ENCODE results near the gene PLA2G5. TPM values are rescaled to one million over a fixed set of nuclear protein-coding genes. Genes with fewer than 3 reads are reported as not detected.
"Not testable (repeated sequence)": the region's sequence is repeated elsewhere in the genome, so short reads cannot be mapped to it uniquely, and the experiment has no call there.

PLA2G5 gene
- total RNA-seq, 3 donors from 2014 or later, result 0.78 to 16.2 (median 0.94) TPM

- Histone ChIP-seq H3K36me3 (ENCODE audit: low read depth) (no peaks in the 10 kb centered on the region), H3K9me3 (no peaks in the 10 kb centered on the region), H3K4me1 (ENCODE audit: low read depth) (peaks cover 4% of the 10 kb centered on the region), H3K4me3 (no peak overlapping the region)
- TF ChIP-seq CTCF (IDR thresholded peaks at IDR 0.05), result no peak
- DNase-seq, result no peak
- intact Hi-C loops (cut with DNase I, micrococcal nuclease), result no loop called here
- no peak for ATAC-seq
Observed at GRCh38 chr1:20126806-20127440, 56.9 kb downstream of the PLA2G5 start.

DNA sequence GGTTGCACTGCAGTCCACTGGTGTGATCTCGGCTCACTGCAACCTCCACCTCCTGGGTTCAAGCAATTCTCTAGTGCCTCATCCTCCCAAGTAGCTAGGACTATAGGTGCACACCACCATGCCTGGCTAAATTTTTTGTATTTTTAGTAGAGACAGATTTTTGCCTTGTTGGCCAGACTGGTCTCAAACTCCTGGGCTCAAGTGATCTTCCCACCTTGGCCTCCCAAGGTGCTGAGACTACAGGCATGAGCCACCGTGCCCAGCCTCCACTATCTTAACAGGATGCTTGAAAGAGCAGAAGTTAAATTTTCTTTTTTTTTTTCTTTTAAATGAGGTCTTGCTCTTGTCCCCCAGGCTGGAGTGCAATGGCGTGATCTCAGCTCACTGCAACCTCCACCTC lies 60.5 kb downstream of the PLA2G5 start:
- H3K4me1 ChIP-seq (ENCODE audit: low read depth); ATAC-seq; intact Hi-C loops (cut with DNase I, micrococcal nuclease); H3K9me3 ChIP-seq; DNase-seq; H3K4me3 ChIP-seq; H3K36me3 ChIP-seq (ENCODE audit: low read depth): not testable (repeated sequence)

GRCh38 chr1:20134995-20135394 lies 65.0 kb downstream of the PLA2G5 start:
- no peak for TF ChIP-seq CTCF (IDR thresholded peaks at IDR 0.05)
- ATAC-seq, result no peak
- intact Hi-C loops (cut with DNase I, micrococcal nuclease), result no loop called here
- no peak overlapping the region for H3K4me3 ChIP-seq
- no peaks in the 10 kb centered on the region for H3K9me3 ChIP-seq
- H3K4me1 ChIP-seq (ENCODE audit: low read depth), result no peaks in the 10 kb centered on the region
- no peaks in the 10 kb centered on the region for H3K36me3 ChIP-seq (ENCODE audit: low read depth)
- no peak for DNase-seq

- Histone ChIP-seq H3K36me3 (ENCODE audit: low read depth) (no peaks in the 10 kb centered on the region), H3K4me1 (ENCODE audit: low read depth) (no peaks in the 10 kb centered on the region), H3K4me3 (no peak overlapping the region), H3K9me3 (no peaks in the 10 kb centered on the region)
- DNase-seq (no peak), ATAC-seq (no peak)
- intact Hi-C loops (cut with DNase I, micrococcal nuclease), result no loop called here
- TF ChIP-seq CTCF (IDR thresholded peaks at IDR 0.05), result no peak
Observed at GRCh38 chr1:20136249-20136648, 66.3 kb downstream of the PLA2G5 start.

- no peak for DNase-seq
Observed at GRCh38 chr1:20137055-20137454, 67.1 kb downstream of the PLA2G5 start.

DNA sequence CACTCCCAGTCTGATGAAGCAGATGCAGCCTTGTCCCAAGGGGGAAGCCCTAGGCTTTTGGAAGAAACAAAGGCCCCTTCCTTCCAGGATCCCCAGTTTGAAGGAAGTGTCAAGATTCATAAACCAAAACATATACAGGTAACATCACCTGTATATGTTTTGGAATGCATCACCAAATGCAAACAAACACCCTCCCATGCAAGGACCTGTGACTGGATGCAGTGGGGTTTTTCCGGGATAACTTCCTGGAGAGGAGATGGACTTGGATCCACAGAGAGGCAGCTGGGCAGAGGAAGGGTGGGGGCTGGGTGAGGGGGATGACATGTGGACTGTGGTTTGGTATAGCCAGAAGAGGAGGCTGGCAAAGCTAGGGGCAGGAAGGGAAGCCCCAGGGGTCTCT lies 67.6 kb downstream of the PLA2G5 start:
- intact Hi-C loops (cut with DNase I, micrococcal nuclease), result no loop called here
- H3K9me3 ChIP-seq, result no peaks in the 10 kb centered on the region
- H3K36me3 ChIP-seq (ENCODE audit: low read depth), result no peaks in the 10 kb centered on the region
- peak; percentile 87 for ATAC-seq
- no peaks in the 10 kb centered on the region for H3K4me1 ChIP-seq (ENCODE audit: low read depth)
- H3K4me3 ChIP-seq, result no peak overlapping the region
- TF ChIP-seq CTCF (IDR thresholded peaks at IDR 0.05), result no peak
- DNase-seq, result no peak

More at GRCh38 chr1:20137055-20137454, 67.1 kb downstream of the PLA2G5 start:
- intact Hi-C loops (cut with DNase I, micrococcal nuclease), result no loop called here
- no peak for TF ChIP-seq CTCF (IDR thresholded peaks at IDR 0.05)
- H3K36me3 ChIP-seq (ENCODE audit: low read depth), result no peaks in the 10 kb centered on the region
- no peak overlapping the region for H3K4me3 ChIP-seq
- H3K4me1 ChIP-seq (ENCODE audit: low read depth), result no peaks in the 10 kb centered on the region
- no peaks in the 10 kb centered on the region for H3K9me3 ChIP-seq
- ATAC-seq, result no peak
